ENCODE measurements around the gene ANK3.

ANK3 gene

DNA sequence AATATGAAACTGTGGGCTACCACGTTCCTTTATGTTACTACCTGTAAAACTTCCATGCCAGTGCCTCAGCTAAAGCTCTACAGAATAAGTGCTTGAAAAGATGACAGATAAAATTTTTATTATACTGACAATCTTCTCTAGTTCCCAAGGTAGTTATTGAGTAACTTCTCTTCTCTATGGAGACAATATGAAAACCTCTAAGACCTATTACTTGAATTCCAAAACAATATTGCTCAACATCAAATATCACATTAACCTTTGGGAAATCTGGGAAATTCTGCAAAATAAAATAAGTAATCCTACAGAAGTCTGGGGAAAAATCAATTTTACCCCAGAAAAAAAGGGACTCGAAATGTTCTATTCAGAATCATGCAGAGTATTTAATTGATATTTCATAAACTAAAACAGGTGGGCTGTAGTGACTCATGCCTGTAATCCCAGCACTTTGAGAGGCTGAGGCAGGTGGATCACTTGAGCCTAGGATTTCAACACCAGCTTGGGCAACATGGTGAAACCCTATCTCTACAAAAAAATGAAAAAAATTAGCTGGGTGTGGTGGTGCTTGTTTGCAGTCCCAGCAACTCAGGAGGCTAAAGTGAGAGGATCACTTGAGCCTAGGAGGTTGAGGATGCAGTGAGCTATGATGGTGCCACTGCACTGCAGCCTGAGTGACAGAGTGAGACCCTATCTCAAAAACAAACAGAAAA lies 23.8 kb upstream of the ANK3 start:
- no peak for DNase-seq (ENCODE audit: low read depth)

DNA sequence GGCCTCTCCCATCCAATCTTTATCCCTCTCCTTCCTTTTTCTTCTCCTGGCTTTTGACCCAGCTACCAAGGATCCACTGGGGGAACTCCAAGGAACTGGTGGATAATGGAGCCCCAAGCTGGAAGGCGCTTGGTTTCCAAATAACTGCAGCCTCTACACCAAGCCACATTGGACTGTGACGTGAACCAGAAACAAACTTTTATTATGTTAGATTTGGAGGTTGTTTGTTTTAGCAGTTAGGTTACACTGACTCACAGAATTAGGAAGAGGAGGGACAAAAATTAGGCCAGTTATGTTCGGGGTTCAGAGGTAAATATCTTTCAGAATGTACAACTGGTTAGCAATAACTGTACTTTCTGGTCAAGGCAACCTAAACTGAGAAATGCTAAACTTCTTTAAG lies 21.3 kb upstream of the ANK3 start:
- no peak for DNase-seq (ENCODE audit: low read depth)

DNA sequence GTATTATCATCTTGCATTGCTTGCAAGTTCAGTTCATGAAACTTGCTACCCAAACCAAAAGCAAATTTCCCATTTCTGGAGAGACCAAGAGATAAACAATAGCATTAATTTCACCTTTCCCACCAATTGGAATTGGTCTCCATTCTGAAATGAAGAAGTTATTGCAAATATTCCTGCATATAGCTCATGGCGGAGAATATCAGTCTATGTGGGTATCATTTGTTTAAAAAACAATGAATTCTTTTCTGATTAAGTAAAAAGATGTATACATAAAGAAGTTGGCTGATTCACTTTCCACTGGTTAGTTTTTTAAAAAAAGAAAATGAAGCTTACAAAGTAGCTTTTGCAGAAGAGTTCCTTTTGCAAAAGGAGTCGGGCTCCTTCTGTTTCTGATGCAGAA lies 19.5 kb upstream of the ANK3 start:
- DNase-seq (ENCODE audit: low read depth) = no peak

DNA sequence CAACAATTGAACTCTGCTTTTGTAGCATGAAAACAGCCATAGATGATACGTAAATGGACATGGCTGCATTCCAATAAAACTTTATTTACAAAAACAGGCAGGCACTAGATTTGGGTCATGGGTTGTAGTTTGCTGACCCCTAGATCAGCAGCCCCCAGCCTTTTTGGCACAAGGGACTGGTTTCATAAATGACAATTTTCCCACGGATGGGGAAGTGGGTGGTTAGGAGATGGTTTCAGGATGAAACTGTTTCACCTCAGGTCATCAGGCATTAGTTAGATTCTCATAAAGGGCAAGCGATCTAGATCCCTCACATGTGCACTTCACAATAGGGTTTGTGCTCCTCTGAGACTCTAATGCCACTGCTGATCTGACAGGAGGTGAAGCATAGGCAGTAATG lies 16.5 kb upstream of the ANK3 start:
- no peak for DNase-seq (ENCODE audit: low read depth)

DNA sequence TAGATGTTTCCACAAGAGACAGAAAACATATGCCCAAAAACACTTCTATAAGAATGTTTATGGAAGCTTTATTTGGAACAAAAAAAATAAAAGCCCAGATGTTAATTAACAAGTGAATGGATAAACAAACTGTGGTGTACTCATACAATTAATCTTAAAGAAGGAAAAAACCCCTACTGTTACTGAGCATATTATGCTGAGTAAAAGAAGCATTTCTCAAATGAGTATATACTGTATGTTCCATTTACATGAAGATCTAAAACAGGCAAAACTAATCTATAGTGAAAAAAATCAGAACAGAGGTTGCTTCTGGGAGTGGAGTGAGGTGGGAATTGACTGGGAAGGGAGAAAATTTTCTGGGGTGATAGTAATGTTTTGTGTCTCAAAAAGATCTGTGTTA lies 15.5 kb upstream of the ANK3 start:
- no peak for DNase-seq (ENCODE audit: low read depth)

DNA sequence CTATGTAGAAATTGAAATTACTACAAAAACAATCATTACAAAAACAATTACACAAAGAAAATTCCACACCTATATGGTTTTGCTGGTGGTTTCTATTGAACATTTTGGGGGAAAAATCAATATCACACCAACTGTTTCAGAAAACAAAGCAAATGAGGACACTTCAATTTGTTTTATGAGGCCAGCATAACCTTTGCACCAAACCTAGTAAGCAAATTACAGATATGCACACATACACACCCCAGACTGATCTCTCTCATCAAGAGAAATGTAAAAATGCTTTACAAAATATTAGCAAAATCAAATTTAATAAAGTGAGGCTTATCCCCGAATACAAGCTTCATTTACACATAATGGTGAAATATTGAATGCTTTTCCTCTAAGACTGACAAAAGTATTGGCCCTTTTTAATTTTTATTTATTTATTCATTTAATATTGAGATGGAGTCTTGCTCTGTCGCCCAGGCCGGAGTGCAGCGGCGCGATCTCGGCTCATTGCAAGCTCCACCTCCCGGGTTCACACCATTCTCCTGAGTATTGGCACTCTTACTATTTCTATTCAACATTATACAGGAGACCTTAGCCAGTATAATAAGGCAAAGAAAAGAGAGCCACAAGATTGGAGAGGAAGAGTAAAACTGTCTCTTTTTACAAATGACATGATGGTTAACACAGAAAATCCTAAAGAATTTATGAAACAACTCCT lies 13.6 kb upstream of the ANK3 start:
- DNase-seq (ENCODE audit: low read depth) = no peak

DNA sequence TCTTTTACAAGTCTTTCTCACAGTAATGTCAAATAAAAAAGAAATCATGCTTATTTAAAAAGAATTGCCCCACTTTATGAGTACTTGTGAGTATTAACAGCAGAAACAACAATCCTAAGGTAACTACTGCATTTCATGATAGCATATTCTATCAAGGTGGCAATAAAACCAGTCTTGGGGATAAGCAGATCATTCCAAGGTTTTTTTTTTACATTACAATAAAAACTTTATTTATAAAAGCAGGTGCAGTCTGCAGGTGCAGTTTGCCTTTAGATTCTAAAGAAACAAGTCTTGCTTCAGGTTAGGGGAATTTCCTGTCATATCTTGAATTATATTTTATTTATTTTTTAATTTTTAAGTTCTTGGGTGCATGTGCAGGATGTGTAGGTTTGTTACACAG lies 10.7 kb upstream of the ANK3 start:
- no peak for DNase-seq (ENCODE audit: low read depth)

DNA sequence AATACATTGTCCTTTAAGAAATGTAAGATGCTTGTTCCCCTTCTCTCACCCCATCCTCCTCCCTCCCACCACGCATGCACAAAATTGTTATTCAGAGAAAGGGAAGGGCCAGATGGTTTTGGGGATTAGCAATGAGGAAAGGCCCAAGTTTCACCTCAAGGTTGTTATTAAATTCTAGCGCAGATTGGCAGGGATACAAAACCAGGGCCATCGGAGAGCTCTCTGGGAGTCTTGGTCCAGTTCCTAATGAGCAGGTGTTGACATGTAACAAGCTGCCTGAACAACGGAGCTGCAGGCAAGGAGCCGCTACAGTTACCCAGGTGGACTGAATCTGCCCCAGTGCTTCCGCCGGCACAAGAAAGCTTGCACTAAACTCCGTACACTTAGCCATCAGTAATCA lies 9.7 kb upstream of the ANK3 start:
- DNase-seq (ENCODE audit: low read depth) = no peak

DNA sequence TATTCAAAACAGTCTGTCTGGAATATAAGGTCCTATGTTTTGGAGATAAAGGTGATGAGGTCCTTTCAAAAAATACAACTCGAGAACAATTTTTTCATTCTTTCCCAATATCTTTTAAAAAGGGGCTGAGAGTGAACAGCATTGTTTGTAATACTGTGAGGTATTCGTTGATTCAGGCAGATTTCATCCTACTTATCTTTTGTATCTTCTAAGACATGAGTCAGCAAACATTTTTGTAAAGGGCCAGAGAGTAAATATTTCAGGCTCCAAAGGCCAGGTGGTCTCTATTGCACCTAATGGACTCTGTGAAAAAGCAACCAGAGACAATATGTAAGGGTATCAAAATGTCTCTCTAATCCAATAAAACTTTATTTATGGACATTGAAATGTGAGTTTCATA lies 8.1 kb upstream of the ANK3 start:
- peak; percentile 29 for DNase-seq (ENCODE audit: low read depth)

DNA sequence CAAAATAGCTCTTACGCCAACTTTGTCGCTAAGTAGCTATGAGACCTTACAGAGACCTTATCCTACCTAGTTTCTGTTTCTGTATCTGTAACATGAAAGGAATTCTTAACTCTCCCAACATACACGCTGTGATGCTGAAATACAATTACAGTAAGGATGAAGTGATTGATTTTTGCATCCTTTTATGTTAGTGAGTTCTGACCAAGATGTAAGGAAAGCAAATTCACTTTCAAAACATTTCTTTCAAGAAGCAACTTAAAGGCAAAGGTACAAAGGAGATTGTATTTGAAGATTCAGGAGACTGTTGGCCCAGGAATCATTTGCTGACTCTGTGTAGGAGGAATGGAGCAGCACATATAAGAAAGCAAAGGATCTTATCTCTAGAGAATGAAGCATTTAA lies 7.1 kb upstream of the ANK3 start:
- no peak for DNase-seq (ENCODE audit: low read depth)

DNA sequence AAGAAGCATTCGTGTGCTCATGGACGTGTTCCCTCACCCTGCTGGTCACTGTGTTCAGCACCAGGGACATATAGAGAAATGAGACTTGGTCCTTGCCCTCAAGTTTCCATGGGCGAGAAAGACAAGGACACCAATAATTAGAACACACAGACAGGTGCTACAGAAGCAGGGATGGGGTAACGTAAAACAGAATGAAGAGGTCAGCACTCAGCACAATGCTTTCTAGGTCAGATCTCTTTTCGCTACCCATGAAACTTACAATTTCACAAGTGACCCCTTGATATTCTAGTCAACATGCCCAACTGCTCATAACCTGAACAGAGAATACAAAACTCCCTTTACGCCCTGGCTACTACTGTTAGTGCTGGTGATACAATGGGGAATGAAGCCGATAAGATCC lies 6.0 kb upstream of the ANK3 start:
- DNase-seq (ENCODE audit: low read depth) = no peak

DNA sequence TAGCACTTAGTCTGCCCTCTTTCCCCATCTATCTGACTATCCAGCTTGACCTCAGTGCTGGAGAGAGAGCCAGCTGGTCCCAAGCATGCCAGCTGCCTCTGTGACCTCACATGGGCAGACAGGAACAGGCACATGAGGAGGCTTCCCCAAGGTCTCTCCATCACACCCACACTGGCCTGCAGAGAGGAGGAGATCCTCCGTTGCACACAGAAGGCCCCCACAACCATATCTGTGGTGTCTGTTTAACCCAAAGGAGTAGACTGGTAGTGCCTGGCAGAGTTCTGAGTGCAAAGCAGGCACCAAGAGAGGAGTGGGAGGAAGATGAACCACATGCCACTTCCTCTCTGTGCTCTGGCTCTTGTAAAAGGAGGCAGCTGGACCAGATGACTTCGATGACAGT lies 4.8 kb upstream of the ANK3 start:
- DNase-seq (ENCODE audit: low read depth) = no peak

DNA sequence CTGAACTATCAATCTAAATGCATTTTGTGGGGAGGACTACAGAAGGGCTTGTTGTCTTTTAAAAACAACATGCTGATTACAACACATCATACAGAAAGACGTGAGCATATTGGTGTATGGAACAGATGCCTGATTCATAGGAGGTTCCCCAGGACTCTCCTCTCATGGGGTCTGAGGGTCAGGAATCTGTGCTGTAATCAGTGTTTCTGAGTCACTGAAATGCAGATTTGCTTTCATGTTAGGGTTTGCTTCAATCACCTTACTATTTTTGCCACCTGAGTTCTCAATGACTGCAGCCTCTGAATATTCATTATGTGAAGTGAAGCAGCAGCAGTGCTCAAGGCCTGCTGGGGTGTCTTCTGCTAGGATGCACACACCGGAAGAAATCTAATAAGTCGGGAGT lies 550 bp upstream of the ANK3 start:
- DNase-seq (ENCODE audit: low read depth) = no peak

DNA sequence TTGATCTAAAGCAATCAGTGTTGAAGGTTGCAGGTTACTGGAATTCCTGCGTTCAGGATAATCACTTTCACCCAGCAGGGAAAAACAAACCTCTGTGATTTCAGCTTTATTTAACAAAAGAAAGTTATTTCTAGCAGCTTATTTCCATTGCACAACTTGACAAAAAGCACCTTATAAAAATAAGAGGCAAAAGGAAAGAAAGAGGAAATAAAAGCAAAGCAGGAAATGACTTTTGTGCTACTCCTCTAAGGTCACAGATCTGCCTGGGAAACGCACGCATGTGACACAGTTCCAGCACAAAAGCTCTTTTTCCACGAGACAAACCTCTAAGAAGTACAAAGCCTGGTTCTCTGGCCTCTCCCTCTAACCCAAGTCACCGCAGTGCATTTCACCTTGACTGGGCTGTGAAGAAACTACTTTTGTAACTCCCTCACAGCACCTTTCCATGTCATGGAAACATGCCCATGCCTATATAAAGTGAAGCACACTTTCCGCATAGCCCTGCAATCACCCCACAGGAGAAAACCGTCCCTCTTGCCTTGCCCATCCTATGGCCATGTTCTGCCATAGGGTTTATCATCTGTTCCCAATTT lies 870 bp downstream of the ANK3 start:
- DNase-seq (ENCODE audit: low read depth) = no peak

DNA sequence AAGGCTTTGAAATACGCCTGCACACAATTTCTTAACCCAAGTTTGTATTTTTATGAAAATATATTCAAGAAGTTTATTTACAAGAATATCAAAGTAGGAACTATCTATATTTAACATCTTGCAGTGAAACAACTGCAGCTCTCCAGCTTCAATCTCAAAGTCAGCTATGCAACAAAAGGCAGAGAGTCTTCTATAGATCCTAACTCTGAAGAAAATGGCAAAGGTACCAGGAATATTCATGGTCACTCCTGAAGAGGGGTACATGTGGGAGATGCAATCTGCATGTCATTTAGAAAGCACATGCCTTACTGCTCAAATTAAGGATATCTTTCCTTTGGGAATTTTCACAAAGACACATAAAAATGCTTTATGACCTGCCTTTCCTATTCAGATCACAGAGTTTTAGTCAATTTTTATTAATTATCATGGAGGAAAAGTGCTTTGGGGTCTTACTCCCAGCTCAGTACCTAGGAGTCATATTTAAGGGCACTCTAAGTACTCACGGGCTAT lies 1.5 kb downstream of the ANK3 start:
- DNase-seq (ENCODE audit: low read depth) = no peak

DNA sequence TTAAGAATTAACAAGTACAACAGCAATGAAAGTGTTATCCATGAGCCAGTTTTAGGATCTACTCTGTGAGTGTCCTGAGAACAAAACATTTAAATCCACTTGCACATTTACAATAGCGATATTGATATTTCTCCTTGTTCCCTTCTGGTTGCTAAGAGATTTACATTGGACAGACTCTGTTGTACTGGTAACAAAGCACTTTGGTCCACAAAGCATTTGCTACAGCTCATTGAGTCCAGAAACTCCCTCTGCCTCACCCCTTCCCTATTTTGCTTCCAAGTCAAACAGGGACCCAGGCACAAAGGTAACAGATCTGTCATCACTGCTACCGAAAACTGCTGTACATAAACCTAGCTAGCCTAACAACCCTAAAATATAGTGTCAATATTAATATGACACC lies 2.1 kb downstream of the ANK3 start:
- no peak for DNase-seq (ENCODE audit: low read depth)

DNA sequence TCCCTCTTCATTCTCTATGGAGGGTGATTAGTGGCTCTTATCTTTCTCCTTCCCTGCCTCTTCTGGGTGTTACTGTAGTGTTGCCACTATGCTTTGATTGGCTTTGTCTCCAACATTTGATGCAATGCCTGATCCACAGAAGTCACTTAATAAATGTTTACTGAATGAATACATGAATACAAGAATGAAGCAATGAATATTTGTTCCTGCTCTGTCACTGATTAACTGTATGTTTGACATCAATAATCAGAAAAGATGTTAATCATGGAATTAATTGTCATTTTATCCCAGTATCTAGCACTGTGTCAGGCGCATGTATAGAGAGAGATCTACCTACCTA lies 4.3 kb downstream of the ANK3 start:
- DNase-seq (ENCODE audit: low read depth) = no peak

DNA sequence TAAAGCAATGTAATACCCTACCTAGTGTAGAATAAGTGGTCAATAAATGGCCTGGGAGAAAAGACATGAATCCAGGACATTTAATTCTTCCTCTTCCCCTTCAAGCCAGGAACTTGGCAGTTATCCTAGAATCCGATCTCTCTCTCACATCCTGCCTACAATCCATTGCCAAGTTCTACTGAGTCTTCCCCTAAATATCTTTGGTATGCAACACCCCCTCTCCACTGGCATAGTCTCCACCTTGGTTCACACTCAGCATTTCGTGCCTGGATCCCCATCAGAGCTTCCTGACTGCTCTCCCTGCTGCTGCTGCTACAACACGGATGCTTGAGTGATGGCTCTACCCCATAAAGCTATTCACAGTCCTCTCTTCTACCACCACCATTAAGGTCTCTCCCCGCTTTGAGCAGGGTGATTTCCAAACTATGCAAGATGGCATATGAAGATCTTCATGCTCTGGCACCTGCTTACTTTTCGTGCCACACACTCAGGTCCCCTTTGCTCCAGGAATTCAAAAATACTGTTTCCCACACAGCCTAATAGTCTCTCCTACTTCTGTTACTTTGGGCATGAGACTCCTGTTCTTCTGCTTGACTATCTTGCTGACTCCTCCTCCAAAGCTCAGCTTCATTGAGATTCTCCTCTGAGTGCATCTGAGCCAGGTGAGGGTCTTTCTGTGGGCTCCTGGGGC lies 4.8 kb downstream of the ANK3 start:
- peak; percentile 99 for DNase-seq (ENCODE audit: low read depth)

DNA sequence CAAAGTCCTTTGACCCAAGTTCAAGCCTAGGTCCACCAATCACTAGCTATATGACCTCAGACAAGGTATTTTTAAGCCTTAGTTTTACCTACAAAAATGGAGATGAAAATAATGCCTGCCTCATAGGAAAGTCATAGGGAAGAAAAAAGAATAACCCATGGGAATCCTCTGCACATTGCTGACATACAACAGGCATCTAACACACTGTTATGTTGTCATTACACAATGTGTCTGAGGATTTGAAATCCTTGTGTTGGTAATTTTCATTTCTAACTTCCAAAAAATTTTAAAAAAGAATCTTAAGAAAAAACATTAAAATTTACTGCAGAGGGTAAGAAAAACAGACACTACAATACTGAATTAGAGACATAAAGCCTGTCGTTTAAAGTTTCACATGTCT lies 5.7 kb downstream of the ANK3 start:
- DNase-seq (ENCODE audit: low read depth) = peak; percentile 27

DNA sequence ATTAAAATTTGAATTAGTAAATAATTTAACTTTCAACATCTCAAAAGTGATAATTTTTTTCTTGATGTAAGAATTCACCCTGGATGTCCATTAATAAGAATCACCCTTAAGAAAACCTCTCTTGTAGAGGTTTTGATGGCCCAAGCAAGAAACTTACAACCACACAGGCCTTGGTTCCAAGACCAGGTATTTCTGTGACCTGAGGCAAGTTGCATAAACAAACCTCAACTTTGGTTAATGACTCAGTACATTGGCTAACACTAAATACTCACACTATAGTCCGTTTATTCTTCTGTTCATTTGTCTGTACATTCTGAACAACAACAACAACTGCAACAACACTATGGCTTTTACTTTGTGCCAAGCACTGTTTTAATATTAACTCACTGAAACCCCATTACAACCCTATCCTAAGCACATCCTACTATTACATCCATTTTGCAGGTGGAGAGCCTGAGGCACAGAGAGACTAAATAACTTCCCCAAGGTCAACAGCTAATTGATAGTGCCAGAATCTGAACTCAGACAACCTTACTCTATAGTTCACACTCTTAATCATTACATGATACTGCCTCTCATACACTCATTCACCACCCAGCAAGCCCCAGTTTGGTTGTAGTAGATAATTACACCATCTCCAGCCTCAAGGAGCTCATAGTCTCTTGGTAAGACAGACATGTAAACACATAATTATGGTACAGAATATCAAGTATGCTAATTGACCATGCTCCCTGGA lies 6.6 kb downstream of the ANK3 start:
- DNase-seq (ENCODE audit: low read depth) = peak; percentile 35

DNA sequence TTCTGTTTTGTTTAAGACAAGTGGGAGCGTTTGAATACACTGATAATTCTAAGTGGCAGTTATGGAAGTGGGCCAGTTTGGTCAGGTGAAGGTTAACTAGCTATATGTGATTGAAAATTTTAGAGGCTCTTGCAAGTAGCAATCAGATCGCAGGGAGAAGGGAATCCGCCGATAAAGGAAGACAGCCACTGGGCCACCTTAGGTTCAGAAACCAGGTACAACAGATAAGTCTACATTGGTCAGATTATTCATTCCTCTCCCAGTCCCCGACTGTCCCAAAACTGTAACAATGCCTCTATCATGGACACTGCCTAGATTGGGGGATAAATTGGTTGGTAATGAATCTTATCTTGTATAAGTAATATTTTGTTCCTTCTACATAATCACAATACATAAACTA lies 8.9 kb downstream of the ANK3 start:
- no peak for DNase-seq (ENCODE audit: low read depth)

DNA sequence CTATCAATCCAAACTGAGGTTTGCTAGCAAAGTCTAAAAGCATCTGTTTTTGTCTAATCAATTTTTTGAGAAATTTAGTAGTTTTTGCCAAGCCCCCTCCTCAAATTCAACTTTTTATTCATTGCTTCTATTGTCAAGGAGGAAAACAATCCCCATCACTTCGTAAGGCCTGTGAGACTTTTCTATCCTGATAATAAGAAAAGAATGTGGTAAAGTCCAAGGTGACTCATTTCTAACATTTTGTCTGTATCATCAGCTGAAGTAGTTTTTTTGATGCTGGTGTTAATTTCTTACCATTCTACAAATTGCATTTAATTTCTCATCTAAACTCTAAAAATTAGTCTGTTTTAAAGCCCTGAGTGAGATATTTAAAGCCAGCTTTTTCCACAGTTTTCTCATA lies 11.7 kb downstream of the ANK3 start:
- peak; percentile 51 for DNase-seq (ENCODE audit: low read depth)

DNA sequence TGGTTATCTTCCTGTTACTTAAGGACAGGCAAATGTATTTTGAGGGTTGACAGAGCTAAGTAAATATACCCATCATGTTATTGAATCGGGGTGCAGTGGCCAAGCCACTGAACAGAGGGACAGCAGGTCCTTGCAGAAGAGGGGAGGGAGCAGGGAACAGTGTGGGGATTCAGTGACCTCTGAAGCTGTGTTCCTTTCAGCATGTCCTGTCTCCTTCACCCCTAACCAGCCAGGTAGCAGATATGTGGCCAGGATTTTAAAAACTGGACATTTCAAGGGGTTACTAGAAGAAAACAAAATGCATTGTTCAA lies 12.7 kb downstream of the ANK3 start:
- DNase-seq (ENCODE audit: low read depth) = no peak

Data from EH (cell line).